Mesenchymal stem cell (in vitro differentiated cells and primary cell): ENCODE measurements around the gene ADAM33.

Experiments
- DNase-seq: peaks from one replicate; pipeline ENCODE4 v3.0.0-alpha.2; 2013
- H2AFZ ChIP-seq: one replicate; pipeline ENCODE4 v1.6.1; 2013; ENCODE audit warnings: low read depth, mild to moderate bottlenecking, control low read depth, inconsistent platforms, low read length, moderate library complexity
- H2AK5ac ChIP-seq: 2 replicates; pipeline ENCODE4 v1.6.1; 2013; ENCODE audit warnings: low read length, moderate library complexity, mild to moderate bottlenecking, inconsistent platforms; ENCODE audit not compliant: severe bottlenecking
- H2BK120ac ChIP-seq: one replicate; pipeline ENCODE4 v1.6.1; 2013; ENCODE audit warnings: low read depth, mild to moderate bottlenecking, inconsistent platforms, low read length, moderate library complexity
- H2BK12ac ChIP-seq, 2 experiments: one replicate each; pipeline ENCODE4 v1.6.1; 2013; ENCODE audit warnings: inconsistent platforms in 2 of 2, low read length in 2 of 2, mild to moderate bottlenecking in 2 of 2, moderate library complexity in 2 of 2, control low read depth in 1 of 2
- H2BK15ac ChIP-seq: one replicate; pipeline ENCODE4 v1.6.1; 2013; ENCODE audit warnings: mild to moderate bottlenecking, low read depth, inconsistent platforms; ENCODE audit not compliant: poor library complexity, severe bottlenecking
- H2BK5ac ChIP-seq: 2 replicates; pipeline ENCODE4 v1.6.1; 2013; ENCODE audit warnings: low read depth, mild to moderate bottlenecking, low read length, control low read depth, inconsistent platforms; ENCODE audit not compliant: poor library complexity, severe bottlenecking
- H3K14ac ChIP-seq, 2 experiments: one replicate each; pipeline ENCODE4 v1.6.1; 2013; ENCODE audit warnings: inconsistent platforms in 2 of 2, low read length in 2 of 2, control low read depth in 1 of 2, mild to moderate bottlenecking in 1 of 2, moderate library complexity in 1 of 2
- H3K18ac ChIP-seq, 2 experiments: one replicate each; pipeline ENCODE4 v1.6.1; 2013; ENCODE audit warnings: inconsistent platforms in 2 of 2, low read length in 2 of 2, control low read depth in 1 of 2, low read depth in 1 of 2, mild to moderate bottlenecking in 1 of 2
- H3K23ac ChIP-seq, 2 experiments: one replicate each; pipeline ENCODE4 v1.6.1; 2013; ENCODE audit warnings: inconsistent platforms in 2 of 2, low read length in 2 of 2, mild to moderate bottlenecking in 2 of 2, moderate library complexity in 2 of 2, control low read depth in 1 of 2
- H3K27ac ChIP-seq: 2 replicates; pipeline ENCODE4 v1.5.1; 2013; ENCODE audit warnings: mild to moderate bottlenecking, moderate library complexity, low read length, control low read depth, inconsistent platforms; ENCODE audit not compliant: poor library complexity, severe bottlenecking
- H3K27me3 ChIP-seq, 2 experiments: 2 replicates each; pipeline versions ENCODE4 v1.6.1 to v1.7.0; 2013; ENCODE audit warnings: low read length in 2 of 2, mild to moderate bottlenecking in 2 of 2, moderate library complexity in 2 of 2, control low read depth in 1 of 2, inconsistent platforms in 1 of 2; ENCODE audit not compliant: control insufficient read depth in 1 of 2, insufficient read depth in 1 of 2
- H3K36me3 ChIP-seq, 2 experiments: 2 replicates each; pipeline versions ENCODE4 v1.6.1 to v1.7.0; 2013; ENCODE audit warnings: low read length in 2 of 2, control low read depth in 1 of 2, inconsistent platforms in 1 of 2, low read depth in 1 of 2, mild to moderate bottlenecking in 1 of 2; ENCODE audit not compliant: insufficient read depth in 2 of 2, control insufficient read depth in 1 of 2
- H3K4ac ChIP-seq, 2 experiments: one replicate each; pipeline ENCODE4 v1.6.1; 2013; ENCODE audit warnings: inconsistent platforms in 2 of 2, low read length in 2 of 2, mild to moderate bottlenecking in 2 of 2, moderate library complexity in 2 of 2, control low read depth in 1 of 2, low read depth in 1 of 2
- H3K4me1 ChIP-seq: 2 replicates; pipeline ENCODE4 v1.6.1; 2013; ENCODE audit warnings: low read depth, low read length, control low read depth; ENCODE audit not compliant: control insufficient read depth, insufficient read depth
- H3K4me2 ChIP-seq: 2 replicates; pipeline ENCODE4 v1.6.1; 2013; ENCODE audit warnings: low read length, mild to moderate bottlenecking, inconsistent platforms; ENCODE audit not compliant: poor library complexity, severe bottlenecking
- H3K4me3 ChIP-seq, 2 experiments: 2 replicates each; pipeline versions ENCODE4 v1.5.1 to v1.7.0; 2013; ENCODE audit warnings: low read length in 2 of 2, mild to moderate bottlenecking in 2 of 2, control low read depth in 1 of 2, low read depth in 1 of 2; ENCODE audit not compliant: insufficient read depth in 1 of 2
- H3K79me1 ChIP-seq: replicated peaks from 2 replicates; pipeline ENCODE4 v1.6.1; 2013; ENCODE audit warnings: mild to moderate bottlenecking, control low read depth, low read length, inconsistent platforms; ENCODE audit not compliant: poor library complexity, severe bottlenecking
- H3K9ac ChIP-seq: 2 replicates; pipeline ENCODE4 v1.7.0; 2013; ENCODE audit warnings: mild to moderate bottlenecking, low read length, moderate library complexity
- H3K9me3 ChIP-seq: 2 replicates; pipeline ENCODE4 v1.7.0; 2013; ENCODE audit warnings: mild to moderate bottlenecking, low read length; ENCODE audit not compliant: control insufficient read depth
- H4K8ac ChIP-seq: one replicate; pipeline ENCODE4 v1.6.1; 2013; ENCODE audit warnings: inconsistent platforms, mild to moderate bottlenecking, low read length, moderate library complexity
- H4K91ac ChIP-seq: one replicate; pipeline ENCODE4 v1.6.1; 2013; ENCODE audit warnings: mild to moderate bottlenecking, low read length, inconsistent platforms
- WGBS: methylation state at CpG from one replicate; pipeline ENCODE4 v1.1.7; 2013; ENCODE audit warnings: mixed read lengths; 5-methylcytosine and 5-hydroxymethylcytosine counted together

The ADAM33 gene

DNA sequence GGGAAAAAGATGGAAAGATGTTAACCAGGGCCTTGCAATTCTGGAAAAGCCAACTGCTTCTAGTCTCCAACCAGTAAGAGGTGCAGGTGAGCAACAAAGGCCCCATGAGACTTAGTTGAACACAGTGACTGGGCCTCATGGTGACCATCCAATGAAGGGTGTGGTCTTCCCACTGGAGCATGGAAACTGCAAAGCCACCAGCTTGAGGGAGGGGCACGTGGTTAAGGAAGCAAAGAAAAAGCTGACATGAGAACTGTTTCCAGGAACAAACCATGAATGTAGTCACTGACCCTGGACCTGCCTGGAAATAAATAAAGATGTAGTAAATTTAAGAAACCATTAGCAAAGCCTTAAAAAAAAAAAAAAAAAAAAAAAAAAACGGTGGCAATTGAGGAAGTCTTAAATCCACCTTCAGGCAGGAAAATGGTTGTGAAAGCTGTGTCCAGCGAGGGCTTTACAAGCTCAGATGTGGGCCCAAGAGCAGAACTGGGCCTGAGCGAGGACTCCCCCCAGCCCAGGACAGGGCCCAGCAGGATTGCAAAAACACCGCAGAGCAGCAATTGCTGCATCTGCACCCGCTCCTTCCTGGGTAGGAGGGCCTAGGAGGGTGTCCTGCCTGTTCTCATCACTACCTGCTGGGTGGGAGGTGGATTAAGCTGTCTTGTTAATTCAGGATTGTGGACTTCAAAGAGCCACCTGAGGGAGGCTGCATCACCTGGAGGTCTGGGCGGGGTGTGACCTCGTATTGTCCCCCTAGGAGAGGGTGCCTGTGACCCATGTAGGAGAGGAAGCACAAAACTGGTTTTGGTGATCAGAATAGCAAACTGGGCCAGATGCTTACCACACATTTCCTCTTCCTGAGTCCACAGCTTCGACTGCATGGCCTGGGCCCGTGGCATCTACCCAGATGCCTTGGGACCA lies 28.9 kb downstream of the ADAM33 start:
- WGBS, result 83% methylated on average over 9 of the region's 10 CpGs

DNA sequence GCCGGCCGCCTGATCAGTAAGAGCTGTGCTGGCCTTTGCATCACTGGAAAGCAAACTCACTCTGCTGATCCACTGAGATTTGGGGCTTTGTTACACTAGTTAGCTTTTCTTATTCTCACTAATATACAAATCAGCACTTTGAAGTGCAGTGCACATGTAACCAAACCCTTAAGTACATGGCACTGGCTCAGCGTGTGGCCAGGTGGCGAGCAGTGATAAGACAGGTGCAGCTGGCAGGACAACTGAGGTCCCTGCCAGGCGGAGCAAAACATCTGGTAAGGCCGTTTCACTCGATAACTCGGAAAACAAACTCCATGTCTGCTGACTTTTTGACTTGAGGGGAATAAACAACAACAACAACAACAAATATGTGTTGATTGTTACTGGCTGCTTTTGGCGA lies 29.6 kb downstream of the ADAM33 start:
- no peak overlapping the region for H2BK12ac ChIP-seq
- no peak overlapping the region for H3K4me2 ChIP-seq
- H3K4me1 ChIP-seq, result peaks cover 16% of the 10 kb centered on the region
- no peak overlapping the region for H3K4ac ChIP-seq
- peaks cover 4% of the 10 kb centered on the region for H3K9me3 ChIP-seq
- no peak for DNase-seq
- no peak overlapping the region for H2BK5ac ChIP-seq
- no peak overlapping the region for H4K91ac ChIP-seq
- H3K4me3 ChIP-seq, result no peak overlapping the region
- peaks cover 12 to 27% of the 10 kb centered on the region in 2 experiments for H3K36me3 ChIP-seq
- no peak overlapping the region for H3K23ac ChIP-seq
- H3K27ac ChIP-seq, result no peak overlapping the region
- no peak overlapping the region for H3K14ac ChIP-seq
- 97% methylated on average over 9 of the region's 9 CpGs for WGBS
- no peak overlapping the region for H2AFZ ChIP-seq
- no peak overlapping the region for H3K18ac ChIP-seq
- peaks cover under 1 to 6% of the 10 kb centered on the region in 2 experiments for H3K27me3 ChIP-seq
- H2BK120ac ChIP-seq, result no peak overlapping the region
- H3K79me1 ChIP-seq, result no peaks in the 10 kb centered on the region
- H2BK15ac ChIP-seq, result no peak overlapping the region
- no peak overlapping the region for H2AK5ac ChIP-seq
- H4K8ac ChIP-seq, result no peak overlapping the region
- no peak overlapping the region for H3K9ac ChIP-seq

More for the DNA sequence above, 28.9 kb downstream of the ADAM33 start:
- H3K14ac ChIP-seq, result no peak overlapping the region
- H2BK15ac ChIP-seq, result no peak overlapping the region
- H2BK12ac ChIP-seq, result no peak overlapping the region
- no peaks in the 10 kb centered on the region for H3K79me1 ChIP-seq
- no peak overlapping the region for H3K18ac ChIP-seq
- H4K8ac ChIP-seq, result no peak overlapping the region
- H2BK120ac ChIP-seq, result no peak overlapping the region
- no peak overlapping the region for H3K9ac ChIP-seq
- peaks cover 4% of the 10 kb centered on the region for H3K9me3 ChIP-seq
- no peak overlapping the region for H3K4me2 ChIP-seq
- no peak for DNase-seq
- no peak overlapping the region for H2AFZ ChIP-seq
- H3K36me3 ChIP-seq, result peaks cover 10 to 20% of the 10 kb centered on the region in 2 experiments
- H3K4me3 ChIP-seq, result no peak overlapping the region
- H2BK5ac ChIP-seq, result no peak overlapping the region
- peaks cover 16% of the 10 kb centered on the region for H3K4me1 ChIP-seq
- no peak overlapping the region for H3K4ac ChIP-seq
- no peak overlapping the region for H2AK5ac ChIP-seq
- H3K27ac ChIP-seq, result no peak overlapping the region
- peaks cover 6 to 9% of the 10 kb centered on the region in 2 experiments for H3K27me3 ChIP-seq
- H3K23ac ChIP-seq, result no peak overlapping the region
- no peak overlapping the region for H4K91ac ChIP-seq

DNA sequence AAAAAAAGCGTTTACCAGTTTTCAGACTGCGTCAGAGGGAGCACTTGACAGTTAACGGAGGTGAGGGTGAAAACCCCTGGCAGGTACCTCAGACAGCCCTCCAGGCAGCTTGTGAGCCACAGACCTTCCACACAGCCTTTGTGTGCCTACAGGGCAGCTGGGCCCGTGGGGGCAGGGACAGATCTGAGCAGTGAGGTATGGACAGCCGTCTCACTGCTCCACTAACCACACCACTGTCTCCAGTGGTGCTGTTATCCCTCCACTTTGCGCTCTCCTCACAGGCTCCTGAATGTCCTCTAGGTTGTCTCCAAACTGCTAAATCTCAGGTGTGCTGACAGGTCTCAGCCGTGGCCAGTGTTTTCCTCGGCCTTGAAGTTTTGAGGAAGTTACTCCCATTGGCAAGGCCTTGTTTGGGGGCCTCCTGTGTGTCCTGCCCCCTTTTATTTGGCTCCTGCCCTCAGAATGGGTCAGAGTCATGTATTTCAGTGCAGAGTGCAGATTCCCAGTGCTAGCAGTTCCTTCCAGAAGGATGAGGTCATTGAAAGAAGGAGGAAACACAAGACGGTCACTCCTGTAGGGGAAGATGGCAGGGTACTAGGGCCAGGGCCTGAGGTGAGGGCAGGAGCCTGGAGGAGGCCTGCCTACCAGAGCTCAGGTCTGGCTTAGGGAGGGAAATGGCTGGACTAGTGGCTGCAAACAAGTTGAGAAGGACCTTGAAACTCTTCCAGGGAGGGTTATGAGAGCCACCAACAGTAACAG lies 30.4 kb downstream of the ADAM33 start:
- Histone ChIP-seq H3K9ac (no peak overlapping the region), H2BK5ac (no peak overlapping the region), H3K4me3 (no peak overlapping the region), H3K23ac (no peak overlapping the region), H2BK12ac (no peak overlapping the region), H3K14ac (peak overlapping the region in 1 of 2 experiments; percentile 58), H3K79me1 (no peaks in the 10 kb centered on the region), H2AFZ (no peak overlapping the region), H3K27me3 (no peaks in the 10 kb centered on the region), H3K18ac (no peak overlapping the region), H3K4me2 (no peak overlapping the region), H4K91ac (no peak overlapping the region), H4K8ac (no peak overlapping the region), H3K4me1 (peaks cover 16% of the 10 kb centered on the region), H2BK15ac (no peak overlapping the region), H3K27ac (no peak overlapping the region), H3K36me3 (peaks cover 16 to 34% of the 10 kb centered on the region in 2 experiments), H3K4ac (no peak overlapping the region), H3K9me3 (peaks cover 4% of the 10 kb centered on the region), H2BK120ac (no peak overlapping the region), H2AK5ac (no peak overlapping the region)
- no peak for DNase-seq
- 84% methylated on average over 9 of the region's 9 CpGs for WGBS

DNA sequence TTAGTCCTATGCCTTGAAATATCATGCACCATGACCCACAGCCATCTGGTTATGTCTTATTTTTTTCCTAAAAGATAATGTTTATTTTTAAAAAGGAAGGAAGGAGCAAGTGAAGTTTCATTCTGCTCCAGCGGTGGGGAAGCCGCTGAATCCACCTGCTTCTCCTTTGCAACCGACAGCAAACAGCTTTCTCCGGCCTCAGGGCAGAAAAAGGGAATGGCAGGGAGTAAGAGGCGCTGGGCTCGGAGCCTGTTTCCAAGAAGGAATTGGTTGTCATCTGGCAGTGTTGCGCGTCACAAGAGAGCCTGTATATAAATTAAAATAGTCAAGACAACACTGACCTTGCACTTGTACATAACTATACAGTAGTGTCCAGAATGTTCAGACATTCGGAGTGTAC lies 32.9 kb downstream of the ADAM33 start:
- Histone ChIP-seq H4K8ac (no peak overlapping the region), H2BK12ac (no peak overlapping the region), H3K79me1 (no peaks in the 10 kb centered on the region), H3K23ac (no peak overlapping the region), H3K4ac (no peak overlapping the region), H3K4me2 (no peak overlapping the region), H3K9me3 (peaks cover 4% of the 10 kb centered on the region), H4K91ac (no peak overlapping the region), H2AFZ (no peak overlapping the region), H3K4me3 (no peak overlapping the region), H2BK120ac (no peak overlapping the region), H2BK5ac (no peak overlapping the region), H3K14ac (no peak overlapping the region), H3K36me3 (peaks cover 25 to 51% of the 10 kb centered on the region in 2 experiments), H2BK15ac (no peak overlapping the region), H2AK5ac (no peak overlapping the region), H3K18ac (no peak overlapping the region), H3K27ac (no peak overlapping the region), H3K4me1 (peaks cover 6% of the 10 kb centered on the region), H3K27me3 (no peaks in the 10 kb centered on the region), H3K9ac (no peak overlapping the region)
- DNase-seq, result no peak
- WGBS, result 94% methylated on average over 5 of the region's 9 CpGs
